GM11168 (cell line): ENCODE measurements around the gene SPEM1.
"Not testable (repeated sequence)": the region's sequence is repeated elsewhere in the genome, so short reads cannot be mapped to it uniquely, and the experiment has no call there.

ENCODE experiments used
- in situ Hi-C: fragments of 300-500 bp; cut with MboI; formaldehyde crosslinking; loops from one replicate; pipeline ENCODE4 v1.12.0; 2022; ENCODE audit warnings: low sequenced_read_pairs; ENCODE audit not compliant: unreplicated experiment

SPEM1 gene

GRCh38 chr17:7466318-7466638 lies 46.2 kb downstream of the SPEM1 start:
- in situ Hi-C loops, result no loop called here

GRCh38 chr17:7466639-7467341 lies 46.7 kb downstream of the SPEM1 start:
- in situ Hi-C loops, result no loop called here

- in situ Hi-C loops, result no loop called here
These were observed 47.4 kb downstream of the SPEM1 start for GRCh38 chr17:7467498-7467897.

- in situ Hi-C loops, result no loop called here
These were observed 48.2 kb downstream of the SPEM1 start for GRCh38 chr17:7468290-7468689.

- in situ Hi-C loops, result no loop called here
These were observed 48.8 kb downstream of the SPEM1 start for GRCh38 chr17:7468804-7469389.

GRCh38 chr17:7469843-7470242 lies 49.7 kb downstream of the SPEM1 start:
- in situ Hi-C loops, result not testable (repeated sequence)

- in situ Hi-C loops, result not testable (repeated sequence)
These were observed 50.4 kb downstream of the SPEM1 start for GRCh38 chr17:7470457-7470973.
